NCI-H82 treated with DMSO at 0.1 percent for 48 hours (cell line): Measurements from ENCODE around the gene SIT1.

ENCODE experiments used
- DNase-seq: peaks from one replicate; lab custom pipeline; 2025; ENCODE audit not compliant: unreplicated experiment; lab: John Stamatoyannopoulos, UW

Gene SIT1

DNA sequence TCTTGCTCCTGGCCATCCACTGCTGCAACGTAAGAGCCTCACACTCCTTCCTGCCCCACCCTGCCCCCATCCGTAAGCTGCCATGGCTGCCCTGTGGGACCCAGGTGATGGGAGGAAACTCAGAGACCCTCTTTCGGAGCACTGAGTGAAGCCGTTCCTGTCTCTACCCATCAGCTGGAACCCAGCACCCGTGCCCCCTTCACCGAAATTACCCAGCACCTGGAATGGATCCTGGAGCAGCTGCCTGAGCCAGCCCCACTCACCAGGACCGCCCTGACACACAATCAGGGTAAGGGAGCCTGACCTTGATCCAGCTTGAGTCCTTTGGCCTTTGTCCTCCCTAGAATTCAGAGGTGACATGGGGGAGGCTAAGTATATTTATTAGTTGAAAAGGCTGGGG, 42.5 kb downstream of the SIT1 start:
- no peak for DNase-seq

- DNase-seq, result no peak
Measured at GRCh38 chr9:35606726-35607125, 44.0 kb downstream of the SIT1 start.

GRCh38 chr9:35606138-35606504, 44.6 kb downstream of the SIT1 start:
- no peak for DNase-seq

DNA sequence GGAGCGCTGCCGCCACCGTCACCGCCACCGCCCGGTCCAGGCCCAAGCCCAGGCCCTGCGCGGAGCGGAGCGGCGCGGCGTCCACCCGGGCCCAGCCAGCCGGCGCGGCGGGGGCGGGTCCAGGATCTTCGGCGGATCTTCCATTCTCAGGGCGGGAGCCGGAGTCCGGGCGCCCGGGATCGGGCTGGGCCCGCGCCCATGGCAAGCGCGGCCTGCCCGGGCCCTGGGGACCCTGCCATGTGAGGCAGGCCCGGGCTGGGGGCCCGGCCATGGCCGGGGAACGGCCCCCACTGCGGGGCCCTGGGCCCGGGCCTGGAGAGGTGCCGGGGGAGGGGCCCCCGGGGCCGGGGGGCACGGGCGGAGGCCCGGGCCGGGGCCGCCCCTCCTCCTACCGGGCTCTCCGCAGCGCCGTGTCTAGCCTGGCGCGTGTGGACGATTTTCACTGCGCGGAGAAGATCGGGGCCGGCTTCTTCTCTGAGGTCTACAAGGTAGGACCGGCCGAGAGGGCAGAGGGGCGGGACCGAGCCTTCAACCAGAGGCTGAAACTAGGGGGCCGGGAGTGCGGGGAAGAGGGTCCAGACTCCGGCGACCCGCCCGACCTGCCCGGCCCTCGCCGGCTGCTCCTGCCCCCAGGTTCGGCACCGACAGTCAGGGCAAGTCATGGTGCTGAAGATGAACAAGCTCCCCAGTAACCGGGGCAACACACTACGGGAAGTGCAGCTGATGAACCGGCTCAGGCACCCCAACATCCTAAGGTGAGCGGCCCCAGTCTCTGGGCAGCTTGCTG, 45.2 kb downstream of the SIT1 start:
- DNase-seq, result no peak

DNA sequence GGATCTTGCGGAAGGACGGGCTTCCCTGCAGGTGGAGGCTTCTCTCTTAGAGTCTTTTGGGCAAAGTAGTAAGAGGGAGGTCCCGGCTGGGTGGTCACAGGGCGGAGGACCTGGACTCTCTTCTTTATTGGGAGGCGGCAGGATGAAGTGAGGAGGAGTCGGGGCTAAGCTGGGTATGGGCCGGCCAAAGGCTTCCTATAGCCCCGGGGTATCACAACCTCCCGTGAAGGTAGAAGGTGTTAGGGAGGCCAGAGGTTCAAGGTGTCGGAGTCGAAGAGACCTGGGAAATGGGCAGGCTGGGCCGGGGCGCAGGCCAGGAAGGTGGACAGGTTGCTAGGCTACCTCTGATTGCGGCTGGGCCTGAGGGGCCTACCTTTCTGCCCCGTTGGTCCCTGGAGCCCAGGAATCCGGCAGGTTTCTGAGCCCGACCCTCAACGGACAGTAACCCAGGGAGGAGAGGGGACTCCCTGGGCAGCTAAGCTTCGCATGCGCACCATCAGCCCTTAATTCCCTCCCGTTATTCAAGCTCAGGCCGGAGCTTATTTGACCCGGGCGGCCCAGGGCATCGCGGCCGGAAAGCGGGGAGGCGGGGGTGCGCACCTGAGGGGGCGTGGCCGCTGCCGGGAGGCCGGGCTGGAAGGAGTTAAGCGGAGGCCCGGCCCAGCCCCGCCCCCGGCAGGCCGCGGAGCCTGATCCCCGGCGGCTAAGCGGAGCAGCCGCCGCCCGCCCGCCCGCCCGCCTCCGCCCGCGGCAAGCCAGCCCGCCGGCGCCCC, 46.0 kb downstream of the SIT1 start, which contains the start of gene TESK1:
Gene TESK1, plus strand, starts transcription at position 685 of the 773 bp plus-strand sequence. CDS start 358 bp downstream, outside the sequence.
- no peak for DNase-seq

DNA sequence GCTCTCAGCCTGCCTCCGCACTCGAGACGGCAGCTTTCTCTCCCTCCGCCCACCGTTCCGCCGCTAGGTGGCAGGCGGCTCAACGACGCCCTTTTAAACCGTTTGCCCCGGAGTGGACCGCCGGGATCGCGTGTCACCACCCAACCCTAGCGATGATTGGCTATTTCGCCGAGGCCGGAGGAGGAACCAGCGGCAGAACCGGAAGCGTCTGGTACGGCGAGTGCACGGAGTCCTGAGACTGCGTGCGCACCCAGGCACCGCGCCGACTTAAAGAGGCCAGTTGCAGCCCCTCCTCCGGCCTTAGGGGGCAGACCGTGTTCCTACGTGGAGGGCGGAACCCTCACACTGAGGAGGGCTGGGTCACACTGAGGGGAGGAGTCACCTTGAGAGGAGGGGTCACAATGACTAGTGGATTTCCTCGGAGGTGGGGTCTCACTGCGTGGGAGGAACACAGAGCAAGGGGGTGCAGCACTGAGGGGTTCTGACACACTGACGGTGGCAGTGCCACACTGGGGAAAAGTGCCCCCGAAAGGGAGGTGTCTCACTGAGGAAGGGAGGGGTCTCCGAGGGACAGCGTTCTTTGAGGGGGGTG, 46.6 kb downstream of the SIT1 start:
- peak; percentile 89 for DNase-seq

DNA sequence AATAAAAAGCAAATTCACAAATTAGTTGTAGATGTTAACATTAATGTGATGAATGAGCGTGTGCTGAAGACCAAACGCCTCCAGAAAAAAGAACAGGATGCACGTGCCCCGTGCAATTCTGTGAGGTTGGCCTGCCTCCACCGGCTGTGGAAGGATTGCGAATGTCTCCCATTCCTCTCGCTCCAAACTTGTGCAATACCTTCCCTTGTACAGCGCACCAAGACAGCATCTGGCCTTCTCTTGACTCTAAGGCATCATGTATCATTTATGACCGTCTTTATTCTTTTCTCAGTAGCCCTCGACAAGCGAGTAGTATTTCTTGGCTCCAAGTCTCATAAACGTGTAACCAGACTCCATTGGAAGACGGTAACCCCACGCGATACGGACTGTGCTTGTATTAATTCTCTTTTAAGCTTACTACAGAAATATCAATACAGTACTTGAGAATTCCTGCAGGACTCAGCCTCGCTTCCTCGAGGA, 47.2 kb downstream of the SIT1 start:
- DNase-seq, result no peak

GRCh38 chr9:35599763-35600604, 50.7 kb downstream of the SIT1 start:
- DNase-seq, result no peak
